Neural progenitor cell (in vitro differentiated cells): ENCODE measurements around the gene UBA6. TPM values are rescaled to one million over a fixed set of nuclear protein-coding genes. Genes with fewer than 3 reads are reported as not detected.

Experiments used
- DNase-seq: peaks from one replicate; pipeline ENCODE4 v3.0.0-alpha.2; 2016; ENCODE audit warnings: low spot score
- H2AFZ ChIP-seq: fragments of 200-600 bp; sonication (generic); replicated peaks from 2 replicates; pipeline ENCODE4 v1.6.1; 2016; ENCODE audit warnings: antibody characterized with exemption
- H3F3A ChIP-seq: fragments of 200-600 bp; sonication (generic); 2 replicates; pipeline ENCODE4 v1.6.1; 2016; ENCODE audit warnings: antibody characterized with exemption, low read depth
- H3K27ac ChIP-seq: fragments of 200-600 bp; sonication (generic); 2 replicates; pipeline ENCODE4 v1.5.1; 2016; ENCODE audit warnings: mild to moderate bottlenecking
- H3K27me3 ChIP-seq: fragments of 200-600 bp; sonication (generic); 2 replicates; pipeline ENCODE4 v1.6.1; 2016; ENCODE audit warnings: mild to moderate bottlenecking, moderate library complexity
- H3K36me3 ChIP-seq: fragments of 200-600 bp; sonication (generic); 2 replicates; pipeline ENCODE4 v1.5.1; 2016
- H3K4me1 ChIP-seq: fragments of 200-600 bp; sonication (generic); 2 replicates; pipeline ENCODE4 v1.6.1; 2016; ENCODE audit warnings: mixed run types
- H3K4me2 ChIP-seq: fragments of 200-600 bp; sonication (generic); 2 replicates; pipeline ENCODE4 v1.6.1; 2016
- H3K4me3 ChIP-seq: fragments of 200-600 bp; sonication (generic); 2 replicates; pipeline ENCODE4 v1.5.1; 2016
- H3K79me2 ChIP-seq: fragments of 200-600 bp; sonication (generic); 2 replicates; pipeline ENCODE4 v1.6.1; 2016; ENCODE audit warnings: low read depth
- H3K9ac ChIP-seq: fragments of 200-600 bp; sonication (generic); 2 replicates; pipeline ENCODE4 v1.6.1; 2016
- H3K9me3 ChIP-seq: fragments of 200-600 bp; sonication (generic); 2 replicates; pipeline ENCODE4 v1.5.1; 2016; ENCODE audit warnings: low read depth
- H4K20me1 ChIP-seq: fragments of 200-600 bp; sonication (generic); 2 replicates; pipeline ENCODE4 v1.6.1; 2016; ENCODE audit warnings: low read depth
- H3K27ac Mint-ChIP-seq: 3 replicates; pipeline ENCODE4 v1.8.0; 2021; ENCODE audit warnings: mixed read lengths
- H3K27me3 Mint-ChIP-seq: 2 replicates; pipeline ENCODE4 v1.8.0; 2022; ENCODE audit warnings: low read depth, mild to moderate bottlenecking, inconsistent platforms, moderate library complexity, mixed read lengths; ENCODE audit not compliant: insufficient read depth
- H3K36me3 Mint-ChIP-seq: 3 replicates; pipeline ENCODE4 v1.8.0; 2021; ENCODE audit warnings: mixed read lengths
- H3K4me1 Mint-ChIP-seq: 3 replicates; pipeline ENCODE4 v1.8.0; 2021; ENCODE audit warnings: mixed read lengths
- H3K4me3 Mint-ChIP-seq: 3 replicates; pipeline ENCODE4 v1.8.0; 2021; ENCODE audit warnings: mild to moderate bottlenecking, moderate library complexity, mixed read lengths
- H3K9me3 Mint-ChIP-seq: 3 replicates; pipeline ENCODE4 v1.8.0; 2020; ENCODE audit warnings: mixed read lengths
- CTCF ChIP-seq: fragments of 200-600 bp; sonication (generic); IDR thresholded peaks from 2 replicates; pipeline ENCODE4 v1.5.1; 2017; ENCODE audit warnings: antibody characterized with exemption, mild to moderate bottlenecking
- EZH2 ChIP-seq: fragments of 200-600 bp; sonication (generic); IDR thresholded peaks from 2 replicates; pipeline ENCODE4 v1.6.1; 2017; ENCODE audit warnings: antibody characterized with exemption, mild to moderate bottlenecking, moderate library complexity
- EZH2phosphoT487 ChIP-seq: fragments of 200-600 bp; sonication (generic); IDR thresholded peaks from 2 replicates; pipeline ENCODE4 v1.6.1; 2017; ENCODE audit warnings: antibody characterized with exemption
- total RNA-seq: library from RNA; depleted of rRNA; stranded (reverse); fragments of >200 nt; gene quantifications from 2 replicates; pipeline ENCODE4 v1.2.3, GENCODE V29; 2015; ENCODE audit warnings: low replicate concordance

UBA6 gene
- total RNA-seq, 1 donor from 2014 or later: 162 TPM

DNA sequence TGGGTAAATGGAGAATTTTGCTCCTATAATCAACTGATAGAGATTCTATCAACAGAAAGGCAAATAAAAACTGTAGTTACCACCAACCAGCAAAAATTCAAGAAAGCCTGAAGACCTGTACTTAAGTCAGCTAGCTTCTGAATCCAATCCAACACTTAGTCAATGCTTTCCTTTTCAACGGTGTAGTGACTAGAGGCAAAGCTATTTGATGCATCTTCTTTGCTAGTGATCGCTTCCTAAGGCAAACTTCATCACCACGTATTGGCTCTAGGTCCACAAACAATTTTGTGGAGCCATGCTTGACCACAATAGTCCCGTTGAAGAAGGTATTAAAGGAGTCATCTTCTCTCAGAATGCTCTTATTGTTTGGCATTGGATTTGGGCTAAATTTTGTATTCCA lies 25.0 kb upstream of the UBA6 start:
- peaks cover 6% of the 10 kb centered on the region for H3K4me1 ChIP-seq
- H3K79me2 ChIP-seq: no peaks in the 10 kb centered on the region
- H3F3A ChIP-seq: no peaks in the 10 kb centered on the region
- H3K9me3 ChIP-seq: no peaks in the 10 kb centered on the region
- H3K36me3 ChIP-seq: no peaks in the 10 kb centered on the region
- H3K9me3 Mint-ChIP-seq: peaks cover 3% of the 10 kb centered on the region
- H3K27me3 ChIP-seq: no peaks in the 10 kb centered on the region
- no peak overlapping the region for H3K4me3 Mint-ChIP-seq
- H3K4me1 Mint-ChIP-seq: peaks cover 2% of the 10 kb centered on the region
- no peak overlapping the region for H3K27ac ChIP-seq
- H3K36me3 Mint-ChIP-seq: peaks cover 13% of the 10 kb centered on the region
- no peak overlapping the region for H3K9ac ChIP-seq
- no peak overlapping the region for H2AFZ ChIP-seq
- DNase-seq: no peak
- peaks cover 3% of the 10 kb centered on the region for H3K27me3 Mint-ChIP-seq
- no peak overlapping the region for H3K4me2 ChIP-seq
- no peaks in the 10 kb centered on the region for H4K20me1 ChIP-seq
- TF ChIP-seq EZH2 (no peak), EZH2phosphoT487 (no peak), CTCF (no peak)
- no peak overlapping the region for H3K27ac Mint-ChIP-seq
- no peak overlapping the region for H3K4me3 ChIP-seq

DNA sequence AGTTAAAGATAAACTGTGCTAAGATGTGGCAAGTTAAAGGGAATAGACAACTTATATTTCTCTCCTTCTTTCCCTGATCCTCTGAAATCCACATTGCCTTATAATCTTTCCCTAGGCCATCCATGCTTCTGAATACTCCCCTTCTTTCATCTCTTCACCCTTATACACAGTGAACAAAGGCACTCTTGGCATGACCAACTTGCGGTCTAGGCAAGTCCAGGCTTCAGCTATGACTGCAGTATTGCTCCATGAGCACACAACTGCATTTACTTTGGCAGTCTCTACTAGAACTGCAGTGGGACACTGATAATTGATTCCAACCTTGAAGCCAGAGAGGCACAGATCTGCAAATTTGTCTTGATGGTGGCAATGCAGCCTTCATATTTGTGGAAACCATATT lies 24.2 kb upstream of the UBA6 start:
- Mint-ChIP-seq H3K4me1 (peaks cover 2% of the 10 kb centered on the region), H3K9me3 (peaks cover 3% of the 10 kb centered on the region), H3K27ac (no peak overlapping the region), H3K4me3 (no peak overlapping the region), H3K36me3 (peaks cover 13% of the 10 kb centered on the region), H3K27me3 (peaks cover 3% of the 10 kb centered on the region)
- DNase-seq: no peak
- Histone ChIP-seq H2AFZ (no peak overlapping the region), H3K4me3 (no peak overlapping the region), H3K9ac (no peak overlapping the region), H3F3A (no peaks in the 10 kb centered on the region), H3K4me2 (no peak overlapping the region), H3K9me3 (no peaks in the 10 kb centered on the region), H3K27me3 (no peaks in the 10 kb centered on the region), H4K20me1 (no peaks in the 10 kb centered on the region), H3K79me2 (no peaks in the 10 kb centered on the region), H3K27ac (no peak overlapping the region), H3K36me3 (no peaks in the 10 kb centered on the region), H3K4me1 (peaks cover 6% of the 10 kb centered on the region)
- TF ChIP-seq EZH2 (no peak), CTCF (no peak), EZH2phosphoT487 (no peak)

DNA sequence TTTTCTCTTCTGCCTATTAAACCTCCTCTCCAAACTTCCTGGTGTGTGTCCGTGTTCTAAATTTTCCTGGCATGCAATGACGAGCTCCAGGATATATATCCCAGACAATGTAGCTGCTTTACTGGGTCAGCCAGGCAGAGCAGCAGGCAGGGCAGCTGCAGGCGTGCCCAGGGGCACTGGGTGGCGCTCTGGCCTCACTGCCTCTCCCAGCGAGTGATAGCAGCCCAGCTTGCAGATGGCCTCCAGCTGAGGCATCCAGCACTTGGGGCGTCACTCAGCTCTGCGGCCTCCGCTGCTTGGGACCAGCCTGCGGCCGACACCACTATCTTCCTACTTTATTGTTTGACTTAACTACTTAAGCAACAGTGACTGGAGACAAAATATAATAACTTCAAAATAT lies 23.0 kb upstream of the UBA6 start:
- Mint-ChIP-seq H3K36me3 (peaks cover 8% of the 10 kb centered on the region), H3K4me3 (no peak overlapping the region), H3K9me3 (peaks cover 3% of the 10 kb centered on the region), H3K4me1 (peaks cover 2% of the 10 kb centered on the region), H3K27ac (no peak overlapping the region), H3K27me3 (peaks cover 3% of the 10 kb centered on the region)
- Histone ChIP-seq H3K79me2 (no peaks in the 10 kb centered on the region), H2AFZ (no peak overlapping the region), H3K4me2 (no peak overlapping the region), H3K27ac (no peak overlapping the region), H3K9ac (no peak overlapping the region), H4K20me1 (no peaks in the 10 kb centered on the region), H3K4me3 (no peak overlapping the region), H3F3A (no peaks in the 10 kb centered on the region), H3K9me3 (no peaks in the 10 kb centered on the region), H3K4me1 (peaks cover 6% of the 10 kb centered on the region), H3K27me3 (no peaks in the 10 kb centered on the region), H3K36me3 (no peaks in the 10 kb centered on the region)
- DNase-seq: peak; percentile 25
- TF ChIP-seq CTCF: peak; percentile 33
- TF ChIP-seq EZH2phosphoT487: no peak

DNA sequence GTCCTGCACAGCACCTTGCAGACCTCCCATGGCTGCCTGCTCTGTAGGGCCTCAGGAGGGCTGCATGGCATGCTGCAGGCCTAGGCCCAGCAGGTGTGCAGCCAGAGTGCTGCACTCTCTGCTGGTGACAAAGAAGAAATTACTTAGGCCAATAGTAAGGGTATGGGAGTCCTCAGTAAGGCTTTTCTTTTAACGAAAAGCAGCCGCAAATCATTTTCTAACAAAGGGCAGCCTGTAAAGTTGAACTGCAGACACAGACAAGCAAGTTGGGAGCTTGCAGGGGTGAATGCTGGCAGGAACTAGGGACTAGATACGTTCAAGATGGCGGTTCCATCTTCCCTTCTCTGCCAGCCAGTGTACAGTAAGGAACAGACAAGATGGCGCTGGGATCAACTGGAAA lies 22.4 kb upstream of the UBA6 start:
- no peak for DNase-seq
- no peaks in the 10 kb centered on the region for H3K79me2 ChIP-seq
- H3K4me1 ChIP-seq: peaks cover 6% of the 10 kb centered on the region
- no peak overlapping the region for H2AFZ ChIP-seq
- no peaks in the 10 kb centered on the region for H4K20me1 ChIP-seq
- H3K9ac ChIP-seq: no peak overlapping the region
- Mint-ChIP-seq H3K27ac (no peak overlapping the region), H3K4me3 (no peak overlapping the region), H3K36me3 (peaks cover 8% of the 10 kb centered on the region), H3K27me3 (peaks cover 3% of the 10 kb centered on the region), H3K4me1 (peaks cover 2% of the 10 kb centered on the region), H3K9me3 (peaks cover 3% of the 10 kb centered on the region)
- no peak for TF ChIP-seq EZH2
- TF ChIP-seq CTCF: no peak
- H3K36me3 ChIP-seq: no peaks in the 10 kb centered on the region
- no peaks in the 10 kb centered on the region for H3K27me3 ChIP-seq
- no peaks in the 10 kb centered on the region for H3K9me3 ChIP-seq
- H3F3A ChIP-seq: no peaks in the 10 kb centered on the region
- no peak overlapping the region for H3K4me3 ChIP-seq
- no peak overlapping the region for H3K4me2 ChIP-seq
- no peak overlapping the region for H3K27ac ChIP-seq
